ENCODE data around the gene BRD7. TPM values are rescaled to one million over a fixed set of nuclear protein-coding genes. Genes with fewer than 3 reads are reported as not detected.

Gene BRD7
- total RNA-seq, 4 donors from 2014 or later = 29.9 to 58.0 (median 38.5) TPM

- TF ChIP-seq CTCF (IDR thresholded peaks at IDR 0.05) (no peak), POLR2AphosphoS5 (IDR thresholded peaks at IDR 0.05) (no peak), EP300 (IDR thresholded peaks at IDR 0.05; ENCODE audit: low read depth) (no peak), POLR2A (IDR thresholded peaks at IDR 0.05) (no peak)
- H3K9me3 ChIP-seq = no peaks in the 10 kb centered on the region
- H3K36me3 ChIP-seq = no peaks in the 10 kb centered on the region
- no peaks in the 10 kb centered on the region for H3K27me3 ChIP-seq
- no peak overlapping the region for H3K27ac ChIP-seq
- H3K4me3 ChIP-seq = no peak overlapping the region
- no peaks in the 10 kb centered on the region for H3K4me1 ChIP-seq
- in situ Hi-C loops (cut with MboI; ENCODE audit: low pct_ligation_motif_present in 1 of 4, low pct_unique_long_range_greater_than_20kb in 1 of 4, low sequenced_read_pairs in 3 of 4) = loop anchor here in 1 of 4 donors (25.0 kb wide), 1 partner anchor 415 kb away; no protein-coding TSS in a partner anchor
- intact Hi-C loops (cut with DNase I; ENCODE audit: low total_unique reads) = no loop called here
- no peak for DNase-seq
- 49 to 68% methylated on average over 4 to 8 of the region's 8 CpGs for WGBS, 2 donors (ENCODE audit: low coverage in 1 of 2)
Measured at GRCh38 chr16:50396761-50397535, 28.2 kb upstream of the BRD7 start.

- WGBS, 2 donors (ENCODE audit: low coverage in 1 of 2) = 80 to 82% methylated on average over 1 to 10 of the region's 10 CpGs
- Histone ChIP-seq H3K4me1 (no peaks in the 10 kb centered on the region), H3K36me3 (no peaks in the 10 kb centered on the region), H3K9me3 (no peaks in the 10 kb centered on the region), H3K4me3 (no peak overlapping the region), H3K27me3 (no peaks in the 10 kb centered on the region), H3K27ac (no peak overlapping the region)
- intact Hi-C loops (cut with DNase I; ENCODE audit: low total_unique reads) = no loop called here
- in situ Hi-C loops (cut with MboI; ENCODE audit: low pct_ligation_motif_present in 1 of 4, low pct_unique_long_range_greater_than_20kb in 1 of 4, low sequenced_read_pairs in 3 of 4) = loop anchor here in 1 of 4 donors (25.0 kb wide), 1 partner anchor 416 kb away; no protein-coding TSS in a partner anchor
- DNase-seq = no peak
- TF ChIP-seq POLR2AphosphoS5 (IDR thresholded peaks at IDR 0.05) (no peak), CTCF (IDR thresholded peaks at IDR 0.05) (no peak), EP300 (IDR thresholded peaks at IDR 0.05; ENCODE audit: low read depth) (no peak), POLR2A (IDR thresholded peaks at IDR 0.05) (no peak)
Measured at GRCh38 chr16:50395763-50396710, 27.2 kb upstream of the BRD7 start.

GRCh38 chr16:50393858-50394802, 25.3 kb upstream of the BRD7 start:
- intact Hi-C loops (cut with DNase I; ENCODE audit: low total_unique reads) = no loop called here
- in situ Hi-C loops (cut with MboI; ENCODE audit: low pct_ligation_motif_present in 1 of 4, low pct_unique_long_range_greater_than_20kb in 1 of 4, low sequenced_read_pairs in 3 of 4) = loop anchor here in 1 of 4 donors (25.0 kb wide), 1 partner anchor 418 kb away; no protein-coding TSS in a partner anchor
- Histone ChIP-seq H3K4me3 (no peak overlapping the region), H3K36me3 (no peaks in the 10 kb centered on the region), H3K27me3 (no peaks in the 10 kb centered on the region), H3K27ac (no peak overlapping the region), H3K4me1 (no peaks in the 10 kb centered on the region), H3K9me3 (no peaks in the 10 kb centered on the region)
- no peak for TF ChIP-seq POLR2AphosphoS5 (IDR thresholded peaks at IDR 0.05)
- no peak for TF ChIP-seq POLR2A (IDR thresholded peaks at IDR 0.05)
- TF ChIP-seq EP300 (IDR thresholded peaks at IDR 0.05; ENCODE audit: low read depth) = no peak
- TF ChIP-seq CTCF (IDR thresholded peaks at IDR 0.05) = no peak
- DNase-seq = no peak
- WGBS, 2 donors (ENCODE audit: low coverage in 1 of 2) = 42 to 72% methylated on average over 3 to 6 of the region's 6 CpGs

Data from transverse colon (tissue), 4 donors.